Heart left ventricle (tissue), 13 donors: ENCODE data around the gene ABCC8.

Experiments used
- POLR2A ChIP-seq, 2 donors: fragments of 450-650 bp; IDR thresholded peaks; one replicate each; pipeline ENCODE4 v1.6.1; 2017; ENCODE audit warnings: antibody characterized with exemption in 2 of 2, mild to moderate bottlenecking in 2 of 2, moderate library complexity in 2 of 2
- TF ChIP-seq, protein P1 (sequence below), 12 donors: fragments of 200-600 bp; sonication (generic) in 4 of 12; IDR thresholded peaks; one replicate each; pipeline versions ENCODE4 v1.5.0 to v1.8.0; 2018 to 2022; ENCODE audit warnings: antibody characterized with exemption in 12 of 12, mild to moderate bottlenecking in 5 of 12
- donor health status: ischemic (EF 13 %, LVEDD 7.1; RV severe dilation, severe dysfunction).
- donor health status: DM: no; HTN: yes; CAD: no.
- donor health status: DM: no; HTN: no; CAD: no.
- donor health status: ischemic (EF 25% LVEDD 6.9; RV normal size, moderate dysfunction).
- donor health status: ischemic (EF 25% LVEDD 5.7; RV mildly dilated, moderate dysfunction).
- donor health status: ischemic (EF 35%, LVEDD 5.7; RV mildly dilated, moderate dysfunction).
- donor health status: nonischemic (EF 11% LVEDD 7.7; RV severe dilation, severe dysfunction).
- donor health status: DM: yes; HTN: yes; CAD: no.
- donor health status: PGD.
- donor health status: ischemic (EF 29% LVEDD 5.4; RV normal size, mild dysfunction).
- donor health status: nonischemic (EF 23%, LVEDD 6.1; RV moderate dilation, normal function).

DNA sequence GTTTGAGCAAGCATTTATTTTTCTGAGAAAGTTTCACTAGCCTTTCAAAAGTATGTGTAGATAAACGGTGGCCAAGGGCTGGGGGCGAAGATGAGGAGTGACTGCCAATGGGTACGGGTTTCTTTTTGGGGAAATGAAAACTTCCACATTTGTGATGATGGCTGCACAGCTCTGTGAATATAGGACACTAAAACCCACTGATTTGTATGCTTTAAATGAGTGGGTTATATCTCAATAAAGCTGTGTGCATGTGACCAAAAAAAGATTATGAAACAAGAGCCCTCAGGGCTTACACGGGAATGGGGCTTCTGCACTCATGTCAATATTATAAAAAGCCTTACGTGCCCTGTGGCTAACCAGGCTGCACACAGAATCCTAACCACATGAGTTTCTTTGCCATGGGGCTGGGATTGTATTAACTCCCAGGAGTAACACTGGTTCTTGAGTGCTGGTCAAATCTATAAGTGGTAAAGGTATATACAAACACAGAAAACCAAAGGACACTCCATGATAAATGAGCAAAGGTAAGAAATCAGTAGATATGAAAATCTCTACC lies 31.3 kb downstream of the ABCC8 start:
- TF ChIP-seq, protein P1, sequence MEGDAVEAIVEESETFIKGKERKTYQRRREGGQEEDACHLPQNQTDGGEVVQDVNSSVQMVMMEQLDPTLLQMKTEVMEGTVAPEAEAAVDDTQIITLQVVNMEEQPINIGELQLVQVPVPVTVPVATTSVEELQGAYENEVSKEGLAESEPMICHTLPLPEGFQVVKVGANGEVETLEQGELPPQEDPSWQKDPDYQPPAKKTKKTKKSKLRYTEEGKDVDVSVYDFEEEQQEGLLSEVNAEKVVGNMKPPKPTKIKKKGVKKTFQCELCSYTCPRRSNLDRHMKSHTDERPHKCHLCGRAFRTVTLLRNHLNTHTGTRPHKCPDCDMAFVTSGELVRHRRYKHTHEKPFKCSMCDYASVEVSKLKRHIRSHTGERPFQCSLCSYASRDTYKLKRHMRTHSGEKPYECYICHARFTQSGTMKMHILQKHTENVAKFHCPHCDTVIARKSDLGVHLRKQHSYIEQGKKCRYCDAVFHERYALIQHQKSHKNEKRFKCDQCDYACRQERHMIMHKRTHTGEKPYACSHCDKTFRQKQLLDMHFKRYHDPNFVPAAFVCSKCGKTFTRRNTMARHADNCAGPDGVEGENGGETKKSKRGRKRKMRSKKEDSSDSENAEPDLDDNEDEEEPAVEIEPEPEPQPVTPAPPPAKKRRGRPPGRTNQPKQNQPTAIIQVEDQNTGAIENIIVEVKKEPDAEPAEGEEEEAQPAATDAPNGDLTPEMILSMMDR (IDR thresholded peaks at IDR 0.05), result no peak
- no peak for TF ChIP-seq POLR2A (IDR thresholded peaks at IDR 0.05)
